Activated naive CD8-positive, alpha-beta T cell (primary cell): ENCODE results near the gene CIB2.

ENCODE experiments used
- H3K27ac Mint-ChIP-seq: one replicate; pipeline ENCODE4 v1.8.0; 2021; ENCODE audit warnings: mixed read lengths
- H3K27me3 Mint-ChIP-seq: one replicate; pipeline ENCODE4 v1.8.0; 2021; ENCODE audit warnings: mixed read lengths
- H3K36me3 Mint-ChIP-seq: one replicate; pipeline ENCODE4 v1.8.0; 2021; ENCODE audit warnings: mixed read lengths
- H3K4me1 Mint-ChIP-seq: one replicate; pipeline ENCODE4 v1.8.0; 2021; ENCODE audit warnings: low read depth, mixed read lengths
- H3K4me3 Mint-ChIP-seq: one replicate; pipeline ENCODE4 v1.8.0; 2021; ENCODE audit warnings: mild to moderate bottlenecking, mixed read lengths
- H3K9me3 Mint-ChIP-seq: one replicate; pipeline ENCODE4 v1.8.0; 2021; ENCODE audit warnings: low read depth, mixed read lengths

Gene CIB2

DNA sequence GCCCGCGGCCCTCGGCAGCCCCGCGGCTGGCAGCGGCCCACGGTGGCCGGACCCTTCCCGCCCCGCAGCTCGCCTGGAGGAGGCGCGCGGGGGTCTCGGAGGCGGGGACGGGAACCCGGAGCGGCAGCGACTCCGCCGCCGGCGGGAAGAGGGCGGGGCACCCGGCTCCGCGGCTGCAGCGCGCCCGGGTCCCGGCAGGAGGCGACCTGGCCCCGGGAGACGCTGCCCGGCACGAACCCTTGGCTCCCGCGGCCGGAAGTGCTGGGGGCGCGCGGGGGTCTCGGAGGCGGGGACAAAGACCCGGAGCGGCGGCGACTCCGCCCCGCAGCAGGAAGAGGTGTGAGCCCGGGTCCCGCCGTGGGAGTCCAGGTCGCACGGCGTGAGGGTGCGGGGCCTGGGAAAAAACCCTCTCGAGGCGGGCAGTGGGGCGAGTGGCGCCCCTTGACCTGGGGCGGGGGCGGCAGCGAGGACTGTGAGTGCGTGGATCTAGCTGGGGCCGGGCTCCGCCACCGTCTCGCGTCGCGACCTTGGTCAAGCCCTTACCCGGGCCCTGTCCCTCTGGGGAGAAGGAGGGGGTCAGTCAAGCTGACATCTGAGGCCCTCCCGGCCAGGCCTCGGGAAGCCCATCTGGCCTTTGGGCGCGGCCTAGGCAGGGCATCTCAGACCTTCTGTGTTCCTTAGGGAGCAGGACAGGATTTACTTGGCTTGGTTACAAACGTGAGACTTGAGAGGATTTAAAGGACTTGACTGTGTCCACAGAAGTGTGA is at the start of gene CIB2:
CIB2 (minus strand) TSS at position 151 of the 767 bp plus-strand sequence. CDS start 230 bp downstream, outside the sequence.
- H3K4me3 Mint-ChIP-seq: peak within 1 kb of the TSS; percentile 83
- peaks cover 23% of the 10 kb centered on the region for H3K4me1 Mint-ChIP-seq
- H3K27ac Mint-ChIP-seq: peak within 1 kb of the TSS; percentile 84

DNA sequence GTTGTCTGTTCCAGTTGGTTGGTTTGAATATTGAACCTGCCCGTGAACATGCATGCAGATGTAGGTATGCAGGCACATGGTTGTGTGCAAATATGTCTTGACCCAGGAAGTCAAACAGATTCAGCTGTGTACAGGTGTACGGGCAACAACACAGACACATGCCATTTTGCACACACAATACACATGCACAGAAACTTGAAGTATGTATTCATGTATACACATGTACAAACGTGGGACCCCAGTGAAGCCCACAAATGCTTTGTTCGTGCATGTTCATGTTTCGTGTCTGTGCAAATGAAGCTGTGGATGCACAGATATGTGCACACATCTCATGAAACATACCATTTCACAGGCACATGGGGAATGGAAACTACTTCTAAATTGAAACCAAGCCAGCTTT is 48.7 kb upstream of the CIB2 start:
- Mint-ChIP-seq H3K4me3 (no peak overlapping the region), H3K9me3 (no peaks in the 10 kb centered on the region), H3K27ac (no peak overlapping the region), H3K4me1 (peaks cover 2% of the 10 kb centered on the region), H3K27me3 (no peaks in the 10 kb centered on the region), H3K36me3 (no peaks in the 10 kb centered on the region)

More for the DNA sequence above, at the start of gene CIB2:
- H3K9me3 Mint-ChIP-seq: no peaks in the 10 kb centered on the region
- H3K36me3 Mint-ChIP-seq: no peaks in the 10 kb centered on the region
- H3K27me3 Mint-ChIP-seq: no peaks in the 10 kb centered on the region

DNA sequence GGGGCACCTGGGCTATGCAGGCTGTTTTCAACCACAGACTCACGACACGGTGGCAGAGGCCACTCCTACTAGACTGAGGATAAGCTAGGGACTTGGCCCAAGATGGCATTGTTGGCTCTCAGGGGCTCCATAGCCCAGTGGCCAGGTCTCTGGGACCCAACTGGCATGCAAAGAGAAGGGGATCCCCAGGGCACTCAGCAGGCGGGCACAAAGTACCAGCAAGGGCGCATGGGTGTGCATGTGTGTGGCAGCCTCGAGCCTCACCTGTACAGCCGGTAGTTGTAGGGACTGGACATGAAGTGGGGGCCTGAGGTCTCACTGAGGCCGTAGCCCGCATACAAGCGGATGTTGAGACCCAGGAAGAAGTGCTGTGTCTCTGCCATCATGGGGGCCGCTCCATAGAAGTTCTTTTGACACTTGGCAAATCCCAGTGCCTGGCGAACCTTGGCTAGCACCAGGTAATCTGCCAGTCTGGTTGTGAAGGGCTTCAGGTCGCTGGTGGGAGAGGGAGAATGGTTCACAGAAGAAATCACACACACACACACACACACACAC is 48.1 kb upstream of the CIB2 start:
- no peaks in the 10 kb centered on the region for H3K27me3 Mint-ChIP-seq
- H3K36me3 Mint-ChIP-seq: no peaks in the 10 kb centered on the region
- H3K27ac Mint-ChIP-seq: no peak overlapping the region
- peaks cover 8% of the 10 kb centered on the region for H3K4me1 Mint-ChIP-seq
- no peaks in the 10 kb centered on the region for H3K9me3 Mint-ChIP-seq
- no peak overlapping the region for H3K4me3 Mint-ChIP-seq

- Mint-ChIP-seq H3K27ac (no peak overlapping the region), H3K27me3 (no peaks in the 10 kb centered on the region), H3K9me3 (no peaks in the 10 kb centered on the region), H3K36me3 (no peaks in the 10 kb centered on the region), H3K4me1 (peaks cover 18% of the 10 kb centered on the region), H3K4me3 (no peak overlapping the region)
These were observed 46.8 kb upstream of the CIB2 start for GRCh38 chr15:78178064-78178463.

DNA sequence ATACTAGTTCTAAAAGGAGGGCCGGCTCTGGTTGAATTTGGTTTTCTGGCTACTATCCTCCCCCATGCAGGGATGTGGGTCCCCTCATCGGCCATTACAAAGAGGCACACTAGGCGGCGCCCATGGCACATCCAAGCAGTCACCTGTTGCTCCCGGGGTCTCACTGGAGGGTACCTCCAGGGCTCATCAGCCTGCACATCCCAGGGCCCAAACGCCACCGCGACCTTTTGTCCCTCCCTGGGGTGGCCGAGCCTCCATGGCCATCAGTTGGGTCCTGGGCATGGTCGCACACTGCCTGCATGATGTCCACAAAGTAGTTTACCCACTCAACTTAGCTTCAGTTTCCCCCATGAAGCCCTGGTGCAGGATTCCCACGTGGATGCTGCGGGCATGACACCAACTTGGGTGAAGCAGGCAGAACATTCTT is 46.2 kb upstream of the CIB2 start:
- Mint-ChIP-seq H3K27me3 (no peaks in the 10 kb centered on the region), H3K4me3 (no peak overlapping the region), H3K9me3 (no peaks in the 10 kb centered on the region), H3K4me1 (peaks cover 21% of the 10 kb centered on the region), H3K27ac (no peak overlapping the region), H3K36me3 (peaks cover 4% of the 10 kb centered on the region)

- no peaks in the 10 kb centered on the region for H3K9me3 Mint-ChIP-seq
- H3K4me3 Mint-ChIP-seq: no peak overlapping the region
- H3K27ac Mint-ChIP-seq: no peak overlapping the region
- H3K27me3 Mint-ChIP-seq: no peaks in the 10 kb centered on the region
- peaks cover 13% of the 10 kb centered on the region for H3K36me3 Mint-ChIP-seq
- peaks cover 21% of the 10 kb centered on the region for H3K4me1 Mint-ChIP-seq
These were observed 44.1 kb upstream of the CIB2 start for GRCh38 chr15:78175330-78175729.

GRCh38 chr15:78174401-78174800 is 43.2 kb upstream of the CIB2 start:
- Mint-ChIP-seq H3K4me1 (peaks cover 21% of the 10 kb centered on the region), H3K27ac (no peak overlapping the region), H3K27me3 (no peaks in the 10 kb centered on the region), H3K36me3 (peaks cover 15% of the 10 kb centered on the region), H3K4me3 (peak overlapping the region; percentile 53), H3K9me3 (no peaks in the 10 kb centered on the region)

GRCh38 chr15:78171864-78172472 is 40.7 kb upstream of the CIB2 start:
- no peaks in the 10 kb centered on the region for H3K27me3 Mint-ChIP-seq
- no peak overlapping the region for H3K27ac Mint-ChIP-seq
- H3K9me3 Mint-ChIP-seq: no peaks in the 10 kb centered on the region
- no peak overlapping the region for H3K4me3 Mint-ChIP-seq
- H3K4me1 Mint-ChIP-seq: peaks cover 29% of the 10 kb centered on the region
- peaks cover 19% of the 10 kb centered on the region for H3K36me3 Mint-ChIP-seq

GRCh38 chr15:78170848-78171773 is 39.9 kb upstream of the CIB2 start:
- no peak overlapping the region for H3K27ac Mint-ChIP-seq
- peaks cover 29% of the 10 kb centered on the region for H3K4me1 Mint-ChIP-seq
- no peaks in the 10 kb centered on the region for H3K27me3 Mint-ChIP-seq
- peaks cover 21% of the 10 kb centered on the region for H3K36me3 Mint-ChIP-seq
- H3K9me3 Mint-ChIP-seq: no peaks in the 10 kb centered on the region
- H3K4me3 Mint-ChIP-seq: no peak overlapping the region

DNA sequence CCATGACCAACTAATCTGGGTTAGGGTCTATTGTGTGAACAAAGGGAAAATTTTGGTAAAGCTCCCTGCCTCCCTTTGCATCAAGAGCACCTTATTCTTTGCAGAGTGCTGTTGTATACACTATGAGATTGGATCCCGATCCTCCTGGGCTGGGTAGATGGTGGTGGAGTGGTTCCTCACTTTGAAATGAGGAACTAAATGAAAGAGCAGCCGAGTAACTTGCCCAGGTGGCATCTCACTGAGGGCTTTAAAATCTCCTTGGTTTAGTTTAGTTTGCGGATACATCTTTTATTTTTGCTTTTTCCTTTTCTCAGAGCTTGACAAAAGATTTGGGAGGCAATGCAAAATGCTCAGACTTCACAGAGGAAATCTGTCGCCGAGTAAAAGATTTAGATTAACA is 37.4 kb upstream of the CIB2 start:
- Mint-ChIP-seq H3K36me3 (peaks cover 22% of the 10 kb centered on the region), H3K27ac (no peak overlapping the region)

GRCh38 chr15:78167227-78167888 is 36.1 kb upstream of the CIB2 start:
- no peak overlapping the region for H3K27ac Mint-ChIP-seq
- H3K4me1 Mint-ChIP-seq: peaks cover 8% of the 10 kb centered on the region
- no peaks in the 10 kb centered on the region for H3K9me3 Mint-ChIP-seq
- H3K27me3 Mint-ChIP-seq: no peaks in the 10 kb centered on the region
- H3K4me3 Mint-ChIP-seq: no peak overlapping the region
- H3K36me3 Mint-ChIP-seq: peaks cover 22% of the 10 kb centered on the region

More for the DNA sequence above, 37.4 kb upstream of the CIB2 start:
- H3K9me3 Mint-ChIP-seq: no peaks in the 10 kb centered on the region
- no peaks in the 10 kb centered on the region for H3K27me3 Mint-ChIP-seq
- H3K4me3 Mint-ChIP-seq: no peak overlapping the region
- peaks cover 15% of the 10 kb centered on the region for H3K4me1 Mint-ChIP-seq

- Mint-ChIP-seq H3K9me3 (no peaks in the 10 kb centered on the region), H3K4me3 (no peak overlapping the region), H3K27ac (no peak overlapping the region), H3K4me1 (peaks cover 13% of the 10 kb centered on the region), H3K27me3 (no peaks in the 10 kb centered on the region), H3K36me3 (peaks cover 14% of the 10 kb centered on the region)
These were observed 32.8 kb upstream of the CIB2 start for GRCh38 chr15:78164010-78164409.

DNA sequence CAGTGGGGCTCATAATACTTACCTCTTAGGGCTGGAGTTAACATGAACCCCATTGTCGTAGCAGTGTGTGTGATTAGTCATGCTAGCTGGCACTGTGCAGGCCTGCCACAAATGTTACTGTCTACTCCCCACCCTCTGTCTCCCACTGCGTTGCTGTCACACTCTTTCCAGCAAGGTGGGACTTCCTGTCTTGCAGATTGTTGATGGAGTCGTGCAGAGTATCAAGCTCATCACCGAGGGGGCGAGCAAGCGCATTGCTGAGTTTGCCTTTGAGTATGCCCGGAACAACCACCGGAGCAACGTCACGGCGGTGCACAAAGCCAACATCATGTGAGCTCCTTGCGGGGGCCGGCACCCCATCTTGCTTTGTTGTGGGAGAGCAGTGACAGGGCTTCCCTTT is 30.8 kb upstream of the CIB2 start:
- Mint-ChIP-seq H3K27ac (peak overlapping the region; percentile 42), H3K27me3 (no peaks in the 10 kb centered on the region), H3K4me3 (no peak overlapping the region), H3K4me1 (peaks cover 5% of the 10 kb centered on the region), H3K9me3 (no peaks in the 10 kb centered on the region), H3K36me3 (peaks cover 10% of the 10 kb centered on the region)

DNA sequence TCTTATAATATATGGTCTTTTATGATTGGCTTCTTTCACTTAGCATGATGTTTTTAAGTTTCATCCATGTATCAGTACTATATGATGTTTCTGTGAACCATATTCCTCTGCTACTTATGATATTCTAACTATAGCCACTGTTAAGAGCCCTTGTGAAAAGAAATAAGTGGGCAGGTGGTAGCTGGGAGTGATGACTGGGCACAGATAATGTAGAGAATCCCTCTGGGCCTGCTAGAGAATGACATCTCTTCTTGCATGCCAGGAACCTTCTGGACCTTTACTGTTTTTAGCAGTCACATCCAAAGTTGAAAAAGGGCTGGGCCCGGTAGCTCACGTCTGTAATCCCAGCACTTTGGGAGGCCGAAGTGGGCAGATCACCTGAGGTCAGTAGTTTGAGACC is 28.1 kb upstream of the CIB2 start:
- Mint-ChIP-seq H3K4me3 (no peak overlapping the region), H3K4me1 (peaks cover 7% of the 10 kb centered on the region)

More for the DNA sequence above, 28.1 kb upstream of the CIB2 start:
- H3K27me3 Mint-ChIP-seq: no peaks in the 10 kb centered on the region
- H3K9me3 Mint-ChIP-seq: no peaks in the 10 kb centered on the region
- no peak overlapping the region for H3K27ac Mint-ChIP-seq
- H3K36me3 Mint-ChIP-seq: peaks cover 6% of the 10 kb centered on the region
